H1 (cell line): ENCODE results near the gene ADGB. TPM values are rescaled to one million over a fixed set of nuclear protein-coding genes. Genes with fewer than 3 reads are reported as not detected.

Experiments
- CTCF ChIA-PET: fragments of 300-600 bp; sonication (Branson Sonifier 250); formaldehyde crosslinking; loops from one replicate; lab custom pipeline; 2021; ENCODE audit not compliant: partially characterized antibody; lab: Charles Lee
- POLR2A ChIA-PET: fragments of 300-600 bp; sonication (Branson Sonifier 250); formaldehyde crosslinking; loops from one replicate; lab custom pipeline; 2021; ENCODE audit warnings: inconsistent platforms; ENCODE audit not compliant: partially characterized antibody; lab: Charles Lee
- DNase-seq, 2 experiments: peaks; one replicate each; pipeline versions ENCODE4 v3.0.0 to v3.0.0-alpha.2; 2010 to 2022; ENCODE audit warnings: low spot score in 2 of 2, low read depth in 1 of 2, mixed read lengths in 1 of 2
- FAIRE-seq: peaks from 2 replicates; lab custom pipeline; 2011; peaks lifted over from hg19 to GRCh38; lab: Jason Lieb, UNC
- H2AFZ ChIP-seq: 2 replicates; pipeline ENCODE4 v1.8.1; 2012; ENCODE audit warnings: low read length, inconsistent platforms
- H2AK5ac ChIP-seq: 2 replicates; pipeline ENCODE4 v1.6.1; 2013; ENCODE audit warnings: low read depth, low read length
- H2BK120ac ChIP-seq: replicated peaks from 2 replicates; pipeline ENCODE3; 2013; ENCODE audit warnings: low read depth, low read length, inconsistent platforms
- H2BK12ac ChIP-seq: 2 replicates; pipeline ENCODE4 v1.6.1; 2013; ENCODE audit warnings: low read depth, low read length
- H2BK15ac ChIP-seq: 2 replicates; pipeline ENCODE4 v1.6.1; 2013; ENCODE audit warnings: low read length
- H2BK20ac ChIP-seq: 2 replicates; pipeline ENCODE4 v1.6.1; 2013; ENCODE audit warnings: low read length
- H2BK5ac ChIP-seq: 2 replicates; pipeline ENCODE4 v1.6.1; 2013; ENCODE audit warnings: low read depth, low read length
- H3K14ac ChIP-seq: 2 replicates; pipeline ENCODE4 v1.6.1; 2013; ENCODE audit warnings: inconsistent platforms; ENCODE audit not compliant: insufficient read length
- H3K18ac ChIP-seq: 2 replicates; pipeline ENCODE4 v1.6.1; 2013; ENCODE audit warnings: low read length; ENCODE audit errors: extremely low read depth
- H3K23ac ChIP-seq: 2 replicates; pipeline ENCODE4 v1.6.1; 2013; ENCODE audit warnings: inconsistent platforms; ENCODE audit not compliant: insufficient read length
- H3K23me2 ChIP-seq: 2 replicates; pipeline ENCODE4 v1.6.1; 2013; ENCODE audit warnings: low read depth, low read length
- H3K27ac ChIP-seq: 2 replicates; pipeline ENCODE4 v1.6.1; 2011; ENCODE audit warnings: low read depth, low read length, inconsistent platforms
- H3K27me3 ChIP-seq, 4 experiments: replicated peaks in 1 of 4; 1 replicate in 1 of 4; 2 replicates in 3 of 4; pipeline versions ENCODE4 v1.6.1 to v1.8.1; 2011 to 2013; ENCODE audit warnings: low read length in 3 of 4, mild to moderate bottlenecking in 3 of 4, inconsistent platforms in 2 of 4, mixed read lengths in 2 of 4, moderate library complexity in 1 of 4; ENCODE audit not compliant: control insufficient read depth in 3 of 4, insufficient read depth in 3 of 4; ENCODE audit errors: extremely low read depth in 1 of 4
- H3K36me3 ChIP-seq, 4 experiments: 2 replicates each; pipeline versions ENCODE4 v1.6.1 to v1.8.1; 2011 to 2013; ENCODE audit warnings: mild to moderate bottlenecking in 4 of 4, low read length in 3 of 4, moderate library complexity in 2 of 4, control low read depth in 1 of 4, inconsistent platforms in 1 of 4; ENCODE audit not compliant: insufficient read depth in 4 of 4, control insufficient read depth in 2 of 4
- H3K4ac ChIP-seq: replicated peaks from 2 replicates; pipeline ENCODE3; 2013; ENCODE audit warnings: low read length, low read depth, mixed read lengths, inconsistent platforms; ENCODE audit not compliant: insufficient read length
- H3K4me1 ChIP-seq, 4 experiments: replicated peaks in 1 of 4; 1 replicate in 1 of 4; 2 replicates in 3 of 4; pipeline versions ENCODE4 v1.6.1 to v1.8.1; 2011 to 2013; ENCODE audit warnings: low read length in 3 of 4, inconsistent platforms in 2 of 4, mixed read lengths in 1 of 4; ENCODE audit not compliant: insufficient read depth in 4 of 4, control insufficient read depth in 3 of 4
- H3K4me2 ChIP-seq, 2 experiments: 2 replicates each; pipeline versions ENCODE4 v1.6.1 to v1.8.1; 2011 to 2013; ENCODE audit warnings: low read depth in 2 of 2, low read length in 2 of 2, control low read depth in 1 of 2, inconsistent platforms in 1 of 2, mild to moderate bottlenecking in 1 of 2; ENCODE audit not compliant: insufficient read depth in 1 of 2
- H3K4me3 ChIP-seq, 4 experiments: fragments of 200-600, 300-600 bp in 1 of 4; sonication (generic), shearing (Covaris generic), sonication (Bioruptor Twin) in 1 of 4; 2 replicates each; pipeline versions ENCODE4 v1.5.1 to v1.8.1; 2011 to 2016; ENCODE audit warnings: low read length in 4 of 4, low read depth in 3 of 4, control low read depth in 2 of 4, inconsistent platforms in 2 of 4, mild to moderate bottlenecking in 2 of 4, mixed read lengths in 1 of 4, moderate library complexity in 1 of 4; ENCODE audit not compliant: insufficient read depth in 2 of 4; ENCODE audit errors: extremely low read depth in 1 of 4
- H3K56ac ChIP-seq: replicated peaks from 2 replicates; pipeline ENCODE3; 2013; ENCODE audit warnings: low read depth, mild to moderate bottlenecking, mixed read lengths, low read length, inconsistent platforms; ENCODE audit not compliant: insufficient read length
- H3K79me1 ChIP-seq: 2 replicates; pipeline ENCODE4 v1.6.1; 2013; ENCODE audit warnings: low read depth, low read length, control low read depth
- H3K79me2 ChIP-seq, 2 experiments: 2 replicates each; pipeline versions ENCODE4 v1.6.1 to v1.8.1; 2012 to 2013; ENCODE audit warnings: low read length in 2 of 2, mild to moderate bottlenecking in 2 of 2, inconsistent platforms in 1 of 2; ENCODE audit not compliant: insufficient read depth in 2 of 2, control insufficient read depth in 1 of 2
- H3K9ac ChIP-seq, 4 experiments: replicated peaks in 1 of 4; 1 replicate in 1 of 4; 2 replicates in 3 of 4; pipeline versions ENCODE4 v1.6.1 to v1.8.1; 2011 to 2013; ENCODE audit warnings: low read depth in 3 of 4, low read length in 3 of 4, control low read depth in 2 of 4, mild to moderate bottlenecking in 2 of 4, moderate library complexity in 2 of 4, inconsistent platforms in 1 of 4; ENCODE audit errors: extremely low read depth in 1 of 4
- H3K9me3 ChIP-seq, 2 experiments: 2 replicates each; pipeline versions ENCODE4 v1.6.1 to v1.8.1; 2012 to 2013; ENCODE audit warnings: mild to moderate bottlenecking in 2 of 2, moderate library complexity in 2 of 2, control low read depth in 1 of 2, inconsistent platforms in 1 of 2, low read depth in 1 of 2, low read length in 1 of 2, mixed read lengths in 1 of 2; ENCODE audit not compliant: insufficient read depth in 2 of 2
- H4K20me1 ChIP-seq, 2 experiments: replicated peaks in 1 of 2; 2 replicates each; pipeline versions ENCODE3 to v1.8.1; 2011 to 2013; ENCODE audit warnings: inconsistent platforms in 2 of 2, low read length in 2 of 2, mild to moderate bottlenecking in 1 of 2; ENCODE audit not compliant: insufficient read depth in 2 of 2, control insufficient read depth in 1 of 2
- H4K5ac ChIP-seq: 2 replicates; pipeline ENCODE4 v1.6.1; 2013; ENCODE audit warnings: low read length, low read depth, mixed read lengths, inconsistent platforms; ENCODE audit not compliant: insufficient read length
- H4K8ac ChIP-seq: 2 replicates; pipeline ENCODE4 v1.8.0; 2013; ENCODE audit warnings: mild to moderate bottlenecking, moderate library complexity, low read length, inconsistent platforms; ENCODE audit not compliant: insufficient read depth; ENCODE audit errors: extremely low read depth
- H4K91ac ChIP-seq: replicated peaks from 2 replicates; pipeline ENCODE3; 2013; ENCODE audit warnings: low read length, mixed read lengths, inconsistent platforms; ENCODE audit not compliant: insufficient read length
- CBX5 ChIP-seq: fragments of 300-800, 300-1000 bp; sonication (generic); IDR thresholded peaks from 2 replicates; pipeline ENCODE4 v1.7.1; 2016; ENCODE audit warnings: antibody characterized with exemption, low read length, low read depth
- CBX8 ChIP-seq: fragments of 300-800, 300-1000 bp; sonication (generic); IDR thresholded peaks from 2 replicates; pipeline ENCODE4 v1.7.1; 2016; ENCODE audit warnings: low read depth, low read length, borderline replicate concordance
- CREB1 ChIP-seq: IDR thresholded peaks from 2 replicates; pipeline ENCODE4 v1.6.1; 2012; ENCODE audit warnings: inconsistent platforms
- NRF1 ChIP-seq: IDR thresholded peaks from 2 replicates; pipeline ENCODE4 v1.6.1; 2011; ENCODE audit warnings: mild to moderate bottlenecking, low read depth, low read length, improper control_type of control experiment
- SIRT6 ChIP-seq: IDR thresholded peaks from one replicate; pipeline ENCODE4 v1.7.1; 2012; ENCODE audit warnings: low read length, inconsistent platforms
- ZNF274 ChIP-seq: IDR thresholded peaks from 2 replicates; pipeline ENCODE4 v1.7.0; 2012; ENCODE audit warnings: low read length, borderline replicate concordance; ENCODE audit errors: extremely low read depth
- WGBS, 2 experiments: shearing (Covaris generic) in 1 of 2; methylation state at CpG; one replicate each; pipeline versions ENCODE4 v1.1.6 to v1.1.7; 2013 to 2015; ENCODE audit warnings: low lambda C conversion rate in 2 of 2, mixed read lengths in 2 of 2, inconsistent platforms in 1 of 2, low coverage in 1 of 2, missing lambda C conversion rate in 1 of 2; ENCODE audit not compliant: insufficient replicate concordance in 2 of 2, insufficient coverage in 1 of 2, insufficient read length in 1 of 2; ENCODE audit errors: extremely low coverage in 1 of 2, missing lambda C conversion rate in 1 of 2; 5-methylcytosine and 5-hydroxymethylcytosine counted together
- polyA plus RNA-seq, 7 experiments: library from polyadenylated mRNA; depleted of rRNA in 3 of 7; stranded (reverse) in 5 of 7; unstranded in 2 of 7; fragments of >200 nt in 5 of 7; fragments of 200-250 nt in 2 of 7; gene quantifications; 1 replicate in 5 of 7; 2 replicates in 1 of 7; 4 replicates in 1 of 7; pipeline versions ENCODE4 v1.2.1 to v1.2.3, GENCODE V29; 2011 to 2013; ENCODE audit warnings: missing spikeins in 2 of 7, mixed read lengths in 2 of 7
- total RNA-seq: library from RNA; stranded (reverse); fragmentation: NEBNext Ultra II Directional; extraction: Animal tissue kit (Norgen Biotek cat#: 25700); gene quantifications from 2 replicates; pipeline ENCODE4 v1.2.1, GENCODE V29; 2021

ADGB gene
- total and polyA plus RNA-seq, 2 of the 8 experiments (the other 6 are each of a cell fraction or from before 2014, with no cell fraction given), result not detected

- no peak overlapping the region for H2BK20ac ChIP-seq
- H4K20me1 ChIP-seq, result no peaks in the 10 kb centered on the region
- CTCF ChIA-PET, result no interaction called here
- H4K8ac ChIP-seq, result no peak overlapping the region
- TF ChIP-seq CBX5 (no peak), CREB1 (no peak), NRF1 (no peak), SIRT6 (no peak), CBX8 (no peak), ZNF274 (no peak)
- H3K23ac ChIP-seq, result no peak overlapping the region
- H2BK12ac ChIP-seq, result no peak overlapping the region
- no peaks in the 10 kb centered on the region for H3K36me3 ChIP-seq
- H3K4ac ChIP-seq, result no peak overlapping the region
- FAIRE-seq (no peak), DNase-seq (no peak)
- H3K4me2 ChIP-seq, result no peak overlapping the region
- no peak overlapping the region for H4K91ac ChIP-seq
- H3K27ac ChIP-seq, result no peak overlapping the region
- no peak overlapping the region for H3K56ac ChIP-seq
- H4K5ac ChIP-seq, result no peak overlapping the region
- no peaks in the 10 kb centered on the region for H3K23me2 ChIP-seq
- H2BK120ac ChIP-seq, result no peak overlapping the region
- H3K14ac ChIP-seq, result no peak overlapping the region
- no peak overlapping the region for H3K4me3 ChIP-seq
- POLR2A ChIA-PET, result no interaction called here
- H3K27me3 ChIP-seq, result no peaks in the 10 kb centered on the region
- H2BK15ac ChIP-seq, result no peak overlapping the region
- H3K79me2 ChIP-seq, result no peaks in the 10 kb centered on the region
- H3K9ac ChIP-seq, result no peak overlapping the region
- 92% methylated on average over 1 of the region's 1 CpG; no CpG with 5 or more reads in 1 of the 2 experiments for WGBS, 2 experiments
- no peak overlapping the region for H2AK5ac ChIP-seq
- H2AFZ ChIP-seq, result no peak overlapping the region
- H3K4me1 ChIP-seq, result no peaks in the 10 kb centered on the region
- no peak overlapping the region for H3K18ac ChIP-seq
- no peak overlapping the region for H2BK5ac ChIP-seq
- no peaks in the 10 kb centered on the region for H3K79me1 ChIP-seq
- no peaks in the 10 kb centered on the region for H3K9me3 ChIP-seq
Measured at GRCh38 chr6:146590492-146590891, 8.3 kb upstream of the ADGB start.
